Bronchial epithelial cell (primary cell): ENCODE measurements around the gene ZBTB38. TPM values are rescaled to one million over a fixed set of nuclear protein-coding genes. Genes with fewer than 3 reads are reported as not detected.
A peak's percentile ranks its signal among the peaks of the same experiment; 100 is the strongest.

ENCODE experiments used
- DNase-seq: peaks from one replicate; pipeline ENCODE4 v3.0.0-alpha.2; 2010; ENCODE audit warnings: low read depth
- FAIRE-seq: peaks from 2 replicates; lab custom pipeline; 2011; peaks lifted over from hg19 to GRCh38; lab: Jason Lieb, UNC
- H3K27me3 ChIP-seq: 2 replicates; pipeline ENCODE4 v1.5.1; 2011; ENCODE audit warnings: low read length; ENCODE audit not compliant: control insufficient read depth, insufficient read depth
- H3K36me3 ChIP-seq: 2 replicates; pipeline ENCODE4 v1.5.1; 2011; ENCODE audit warnings: low read length; ENCODE audit not compliant: control insufficient read depth, insufficient read depth
- H3K4me3 ChIP-seq: 2 replicates; pipeline ENCODE4 v1.5.1; 2011; ENCODE audit warnings: mild to moderate bottlenecking, low read depth, low read length, control low read depth
- total RNA-seq: library from RNA; depleted of rRNA; stranded (reverse); fragments of >200 nt; gene quantifications from 2 replicates; pipeline ENCODE4 v1.2.1, GENCODE V29; 2014
- TF ChIP-seq, protein P1 (sequence below): IDR thresholded peaks from 2 replicates; pipeline ENCODE4 v1.5.1; 2011; ENCODE audit warnings: mild to moderate bottlenecking, moderate library complexity, low read length, control low read depth, inconsistent platforms; ENCODE audit not compliant: insufficient read depth, severe bottlenecking

ZBTB38 gene, protein sequence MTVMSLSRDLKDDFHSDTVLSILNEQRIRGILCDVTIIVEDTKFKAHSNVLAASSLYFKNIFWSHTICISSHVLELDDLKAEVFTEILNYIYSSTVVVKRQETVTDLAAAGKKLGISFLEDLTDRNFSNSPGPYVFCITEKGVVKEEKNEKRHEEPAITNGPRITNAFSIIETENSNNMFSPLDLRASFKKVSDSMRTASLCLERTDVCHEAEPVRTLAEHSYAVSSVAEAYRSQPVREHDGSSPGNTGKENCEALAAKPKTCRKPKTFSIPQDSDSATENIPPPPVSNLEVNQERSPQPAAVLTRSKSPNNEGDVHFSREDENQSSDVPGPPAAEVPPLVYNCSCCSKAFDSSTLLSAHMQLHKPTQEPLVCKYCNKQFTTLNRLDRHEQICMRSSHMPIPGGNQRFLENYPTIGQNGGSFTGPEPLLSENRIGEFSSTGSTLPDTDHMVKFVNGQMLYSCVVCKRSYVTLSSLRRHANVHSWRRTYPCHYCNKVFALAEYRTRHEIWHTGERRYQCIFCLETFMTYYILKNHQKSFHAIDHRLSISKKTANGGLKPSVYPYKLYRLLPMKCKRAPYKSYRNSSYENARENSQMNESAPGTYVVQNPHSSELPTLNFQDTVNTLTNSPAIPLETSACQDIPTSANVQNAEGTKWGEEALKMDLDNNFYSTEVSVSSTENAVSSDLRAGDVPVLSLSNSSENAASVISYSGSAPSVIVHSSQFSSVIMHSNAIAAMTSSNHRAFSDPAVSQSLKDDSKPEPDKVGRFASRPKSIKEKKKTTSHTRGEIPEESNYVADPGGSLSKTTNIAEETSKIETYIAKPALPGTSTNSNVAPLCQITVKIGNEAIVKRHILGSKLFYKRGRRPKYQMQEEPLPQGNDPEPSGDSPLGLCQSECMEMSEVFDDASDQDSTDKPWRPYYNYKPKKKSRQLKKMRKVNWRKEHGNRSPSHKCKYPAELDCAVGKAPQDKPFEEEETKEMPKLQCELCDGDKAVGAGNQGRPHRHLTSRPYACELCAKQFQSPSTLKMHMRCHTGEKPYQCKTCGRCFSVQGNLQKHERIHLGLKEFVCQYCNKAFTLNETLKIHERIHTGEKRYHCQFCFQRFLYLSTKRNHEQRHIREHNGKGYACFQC (N-terminal part only)
- total RNA-seq, result 59.0 and 61.2 TPM in 2 replicates

DNA sequence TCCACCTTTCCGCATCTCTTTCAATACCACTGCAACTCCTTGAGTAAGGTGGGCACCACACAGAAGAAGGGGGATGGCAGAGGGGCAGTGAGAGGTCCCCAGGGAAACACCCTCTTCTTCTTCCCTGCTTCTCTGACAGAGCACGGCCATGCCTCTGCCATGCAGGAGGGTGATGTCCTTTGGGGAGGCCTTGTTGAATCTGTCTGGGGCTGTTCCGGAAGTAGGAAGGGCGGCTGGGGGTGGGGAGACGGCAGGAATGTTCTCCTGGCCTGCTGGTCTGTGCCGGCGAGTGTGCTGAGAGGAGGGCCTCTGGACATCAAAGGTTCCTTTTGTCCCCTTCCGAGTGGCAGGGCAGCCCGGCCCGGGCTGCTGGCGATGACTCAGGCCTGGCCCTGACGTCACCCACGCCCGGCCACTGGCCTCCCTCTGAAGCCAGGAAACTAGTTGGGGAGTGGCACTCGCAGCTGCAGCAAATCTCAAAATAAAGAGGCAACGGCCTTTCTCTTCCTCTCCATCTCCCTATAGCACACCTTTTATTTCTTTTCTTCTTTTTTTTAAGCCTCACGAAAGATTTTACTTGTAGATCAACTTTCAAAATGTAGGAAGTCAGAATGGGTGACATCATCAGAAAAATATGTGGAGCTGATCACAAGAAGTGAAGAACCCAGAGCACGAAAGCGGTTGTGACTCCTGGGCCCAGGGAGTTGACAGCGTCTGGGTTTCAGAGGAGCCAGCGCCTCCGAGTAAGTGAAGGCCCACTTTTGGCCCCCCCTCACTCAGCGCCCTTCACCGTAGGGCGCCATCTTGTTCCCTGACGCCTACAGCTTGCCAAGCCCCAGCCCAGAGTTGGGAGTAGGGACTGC, at the start of gene ZBTB38:
Gene ZBTB38, plus strand, starts transcription at position 443 of the 863 bp plus-strand sequence. CDS start 73,885 bp downstream, outside the sequence.
- Histone ChIP-seq H3K36me3 (peaks cover 3% of the 10 kb centered on the region), H3K4me3 (peak within 1 kb of the TSS; percentile 43), H3K27me3 (no peaks in the 10 kb centered on the region)
- DNase-seq (peak; percentile 85), FAIRE-seq (no peak)
- TF ChIP-seq, protein P1, sequence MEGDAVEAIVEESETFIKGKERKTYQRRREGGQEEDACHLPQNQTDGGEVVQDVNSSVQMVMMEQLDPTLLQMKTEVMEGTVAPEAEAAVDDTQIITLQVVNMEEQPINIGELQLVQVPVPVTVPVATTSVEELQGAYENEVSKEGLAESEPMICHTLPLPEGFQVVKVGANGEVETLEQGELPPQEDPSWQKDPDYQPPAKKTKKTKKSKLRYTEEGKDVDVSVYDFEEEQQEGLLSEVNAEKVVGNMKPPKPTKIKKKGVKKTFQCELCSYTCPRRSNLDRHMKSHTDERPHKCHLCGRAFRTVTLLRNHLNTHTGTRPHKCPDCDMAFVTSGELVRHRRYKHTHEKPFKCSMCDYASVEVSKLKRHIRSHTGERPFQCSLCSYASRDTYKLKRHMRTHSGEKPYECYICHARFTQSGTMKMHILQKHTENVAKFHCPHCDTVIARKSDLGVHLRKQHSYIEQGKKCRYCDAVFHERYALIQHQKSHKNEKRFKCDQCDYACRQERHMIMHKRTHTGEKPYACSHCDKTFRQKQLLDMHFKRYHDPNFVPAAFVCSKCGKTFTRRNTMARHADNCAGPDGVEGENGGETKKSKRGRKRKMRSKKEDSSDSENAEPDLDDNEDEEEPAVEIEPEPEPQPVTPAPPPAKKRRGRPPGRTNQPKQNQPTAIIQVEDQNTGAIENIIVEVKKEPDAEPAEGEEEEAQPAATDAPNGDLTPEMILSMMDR, result no peak

DNA sequence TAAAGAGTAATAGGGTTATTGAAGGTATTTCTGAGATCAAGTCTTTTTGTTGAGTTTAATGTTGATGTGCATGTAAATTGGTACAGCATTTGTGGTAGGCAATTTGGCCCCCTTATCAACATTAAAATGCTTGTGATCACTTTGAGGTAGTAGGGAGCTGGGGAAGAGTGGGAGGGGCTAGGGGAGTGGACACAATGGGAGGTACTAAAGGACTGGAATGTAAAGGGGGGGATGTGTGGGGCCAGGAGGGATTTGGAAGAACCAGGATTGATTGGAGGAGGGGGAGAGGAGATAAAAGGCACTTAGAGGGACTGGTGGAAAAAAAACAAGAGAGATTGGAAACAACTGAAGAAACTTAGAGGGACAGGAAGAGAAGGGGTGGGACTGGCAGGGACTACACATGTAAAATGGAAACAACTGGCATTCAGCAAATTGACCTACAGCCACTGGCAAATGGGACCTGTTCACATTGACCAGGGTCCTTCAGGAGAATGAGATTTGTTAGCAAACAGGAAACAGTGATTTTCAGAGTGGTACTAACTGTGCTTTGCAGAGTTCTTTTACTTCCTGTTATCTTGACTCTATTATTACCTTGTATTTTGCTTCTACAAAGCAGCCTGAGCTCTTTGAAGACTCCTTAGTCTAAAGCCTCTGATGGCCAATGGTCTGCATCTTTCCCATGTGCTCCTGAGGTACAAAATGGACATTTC, 47.8 kb upstream of the ZBTB38 start:
- TF ChIP-seq, protein P1, result no peak
- FAIRE-seq (no peak), DNase-seq (no peak)
- Histone ChIP-seq H3K4me3 (no peak overlapping the region), H3K36me3 (no peaks in the 10 kb centered on the region), H3K27me3 (no peaks in the 10 kb centered on the region)

DNA sequence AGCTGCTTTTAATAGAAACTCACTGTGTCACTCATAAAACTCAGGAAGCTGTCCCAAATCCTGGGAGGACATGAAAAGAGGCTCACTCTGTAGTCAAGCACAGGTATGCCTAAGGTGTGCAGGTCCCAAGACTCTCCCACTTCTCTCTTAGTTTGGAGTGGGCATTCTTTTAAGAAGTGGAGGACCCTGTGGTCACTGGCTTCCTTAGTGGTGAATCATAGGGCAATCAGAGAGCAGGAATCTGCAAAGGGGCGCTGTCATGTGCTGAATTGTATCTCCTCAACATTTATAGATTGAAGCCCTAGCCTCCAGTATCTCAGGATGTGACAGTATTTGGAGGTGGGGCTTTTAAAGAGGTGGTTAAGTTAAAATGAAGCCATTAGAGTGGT, 47.2 kb upstream of the ZBTB38 start:
- TF ChIP-seq, protein P1, result no peak
- Histone ChIP-seq H3K27me3 (no peaks in the 10 kb centered on the region), H3K36me3 (no peaks in the 10 kb centered on the region), H3K4me3 (no peak overlapping the region)
- DNase-seq, result no peak
- no peak for FAIRE-seq

DNA sequence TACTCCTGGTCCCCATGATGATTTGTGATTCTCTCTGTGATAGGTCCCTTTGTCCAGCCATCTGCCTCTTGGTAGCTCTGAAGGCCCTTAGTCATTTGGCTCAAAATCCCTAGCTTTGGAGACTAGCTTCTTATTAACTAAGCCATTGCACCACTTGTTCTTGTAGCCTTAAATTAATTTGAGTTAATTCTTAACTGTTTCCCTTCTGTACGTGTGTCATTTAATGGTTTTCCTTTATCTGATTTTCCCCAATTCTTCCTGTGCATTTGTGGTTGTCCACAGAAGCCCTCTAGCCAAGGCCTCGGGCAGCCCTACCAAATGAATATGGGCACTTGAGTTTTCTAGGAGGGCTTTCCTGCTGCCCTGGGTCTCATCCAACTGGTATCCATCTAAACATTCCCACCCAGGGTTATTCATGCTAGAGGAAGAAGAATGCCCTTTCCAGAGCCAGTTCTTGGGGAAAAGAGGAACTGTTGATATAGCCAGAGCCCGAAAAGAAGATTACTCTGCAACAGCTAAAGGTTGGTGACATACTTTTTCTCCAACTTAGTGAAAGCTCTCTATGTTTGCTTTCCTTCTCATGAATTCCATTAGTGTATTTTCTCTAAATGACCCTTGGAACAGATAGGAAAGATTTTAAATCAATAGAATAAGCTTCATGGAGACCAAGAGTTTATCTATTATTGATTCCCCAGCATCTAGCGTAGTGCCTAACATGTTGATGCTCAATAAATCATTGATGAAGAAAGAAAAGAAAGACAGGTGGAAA, 44.2 kb upstream of the ZBTB38 start:
- DNase-seq (no peak), FAIRE-seq (no peak)
- H3K4me3 ChIP-seq, result no peak overlapping the region
- TF ChIP-seq, protein P1, result no peak
- no peaks in the 10 kb centered on the region for H3K36me3 ChIP-seq
- no peaks in the 10 kb centered on the region for H3K27me3 ChIP-seq
